ENCODE data around the gene NOL3. TPM values are rescaled to one million over a fixed set of nuclear protein-coding genes. Genes with fewer than 3 reads are reported as not detected.

NOL3 gene
- total and polyA plus RNA-seq, 8 donors: 11.4 to 492 (median 35.3) TPM

GRCh38 chr16:67165121-67166078 is 4.9 kb upstream of the NOL3 start:
- intact Hi-C loops (cut with DNase I; ENCODE audit: low total_unique reads): no loop called here
- H3K36me3 ChIP-seq: no peaks in the 10 kb centered on the region
- peak in 1 of 2 donors; percentile 62 for DNase-seq
- WGBS, 5 donors: 17 to 44% (median 27%) methylated on average over 57 to 85 of the region's 85 CpGs
- peak overlapping the region in 3 of 5 donors; percentile 73 to 80 (median 76) for H3K27ac ChIP-seq
- H3K4me3 ChIP-seq: peak overlapping the region; percentile 30 to 49 (median 36)
- peaks cover 0 to 81% (median 25%) of the 10 kb centered on the region in 3 donors for H3K27me3 ChIP-seq
- H3K9me3 ChIP-seq: no peaks in the 10 kb centered on the region
- peaks cover 53 to 80% (median 72%) of the 10 kb centered on the region in 4 donors for H3K4me1 ChIP-seq
- TF ChIP-seq EP300 (IDR thresholded peaks at IDR 0.05): no peak
- TF ChIP-seq POLR2AphosphoS5 (IDR thresholded peaks at IDR 0.05): no peak
- no peak for TF ChIP-seq CTCF (IDR thresholded peaks at IDR 0.05)
- no peak for TF ChIP-seq POLR2A (IDR thresholded peaks at IDR 0.05)

- 36 to 68% (median 57%) methylated on average over 16 to 18 of the region's 18 CpGs for WGBS, 5 donors
- peaks cover 0 to 86% (median 25%) of the 10 kb centered on the region in 3 donors for H3K27me3 ChIP-seq
- H3K4me1 ChIP-seq: peaks cover 57 to 79% (median 73%) of the 10 kb centered on the region in 4 donors
- TF ChIP-seq CTCF (IDR thresholded peaks at IDR 0.05): no peak
- TF ChIP-seq POLR2A (IDR thresholded peaks at IDR 0.05): no peak
- TF ChIP-seq EP300 (IDR thresholded peaks at IDR 0.05): no peak
- TF ChIP-seq POLR2AphosphoS5 (IDR thresholded peaks at IDR 0.05): no peak
- no peaks in the 10 kb centered on the region for H3K36me3 ChIP-seq
- no peak for DNase-seq
- no peaks in the 10 kb centered on the region for H3K9me3 ChIP-seq
- no peak overlapping the region for H3K4me3 ChIP-seq
- intact Hi-C loops (cut with DNase I; ENCODE audit: low total_unique reads): no loop called here
- H3K27ac ChIP-seq: peak overlapping the region in 1 of 5 donors; percentile 73
Measured at GRCh38 chr16:67166110-67166547, 4.2 kb upstream of the NOL3 start.

- Histone ChIP-seq H3K27ac (no peak overlapping the region), H3K9me3 (no peaks in the 10 kb centered on the region), H3K4me1 (peaks cover 52 to 79% (median 72%) of the 10 kb centered on the region in 4 donors), H3K27me3 (peaks cover 0 to 82% (median 25%) of the 10 kb centered on the region in 3 donors), H3K4me3 (no peak overlapping the region), H3K36me3 (no peaks in the 10 kb centered on the region)
- TF ChIP-seq POLR2A (IDR thresholded peaks at IDR 0.05) (no peak), EP300 (IDR thresholded peaks at IDR 0.05) (no peak), POLR2AphosphoS5 (IDR thresholded peaks at IDR 0.05) (no peak), CTCF (IDR thresholded peaks at IDR 0.05) (no peak)
- intact Hi-C loops (cut with DNase I; ENCODE audit: low total_unique reads): no loop called here
- WGBS, 5 donors: 76 to 88% (median 82%) methylated on average over 5 of the region's 5 CpGs
- no peak for DNase-seq
Measured at GRCh38 chr16:67166598-67167168, 3.7 kb upstream of the NOL3 start.

- no peak for DNase-seq
- WGBS, 5 donors: 83 to 95% (median 87%) methylated on average over 7 of the region's 7 CpGs
- no peaks in the 10 kb centered on the region for H3K9me3 ChIP-seq
- peak overlapping the region in 1 of 5 donors; percentile 14 for H3K27ac ChIP-seq
- peaks cover 0 to 72% (median 25%) of the 10 kb centered on the region in 3 donors for H3K27me3 ChIP-seq
- H3K4me3 ChIP-seq: no peak overlapping the region
- TF ChIP-seq POLR2A (IDR thresholded peaks at IDR 0.05) (no peak), POLR2AphosphoS5 (IDR thresholded peaks at IDR 0.05) (no peak), CTCF (IDR thresholded peaks at IDR 0.05) (no peak), EP300 (IDR thresholded peaks at IDR 0.05) (no peak)
- intact Hi-C loops (cut with DNase I; ENCODE audit: low total_unique reads): no loop called here
- H3K4me1 ChIP-seq: peaks cover 49 to 71% (median 63%) of the 10 kb centered on the region in 4 donors
- no peaks in the 10 kb centered on the region for H3K36me3 ChIP-seq
Measured at GRCh38 chr16:67167588-67167987, 2.8 kb upstream of the NOL3 start.
